ENCODE results near the gene SNX19.

SNX19 gene

DNA sequence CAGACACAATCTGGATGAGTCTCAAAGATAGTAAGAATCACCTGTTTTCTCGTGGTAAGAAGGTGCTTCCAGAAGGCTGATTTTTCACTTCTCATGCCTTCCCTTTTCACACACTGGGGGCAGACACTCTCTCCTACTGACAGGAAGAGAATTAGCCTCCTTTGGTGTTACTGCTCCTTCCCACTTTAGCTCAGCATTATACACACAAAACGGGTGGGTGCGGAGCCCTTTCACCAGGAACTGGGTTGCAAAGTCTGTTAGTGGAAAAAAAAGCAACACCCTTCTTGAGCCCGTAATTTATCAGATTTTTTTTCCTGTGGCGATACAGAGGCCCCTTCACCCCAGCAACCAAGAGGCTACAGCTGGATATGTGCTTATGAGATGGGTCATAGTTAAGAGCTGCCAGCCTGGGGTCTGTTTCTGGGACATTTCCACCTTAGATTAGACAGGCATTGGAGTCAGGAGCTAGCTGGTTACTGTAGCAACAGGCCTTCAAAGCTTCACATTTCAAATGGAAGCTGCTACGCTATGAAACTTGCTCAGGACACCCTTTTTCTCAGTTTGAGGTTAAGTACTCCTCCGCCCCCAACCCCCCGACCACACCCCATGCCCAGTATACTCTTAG lies 48.1 kb downstream of the SNX19 start:
- TF ChIP-seq, protein P1, sequence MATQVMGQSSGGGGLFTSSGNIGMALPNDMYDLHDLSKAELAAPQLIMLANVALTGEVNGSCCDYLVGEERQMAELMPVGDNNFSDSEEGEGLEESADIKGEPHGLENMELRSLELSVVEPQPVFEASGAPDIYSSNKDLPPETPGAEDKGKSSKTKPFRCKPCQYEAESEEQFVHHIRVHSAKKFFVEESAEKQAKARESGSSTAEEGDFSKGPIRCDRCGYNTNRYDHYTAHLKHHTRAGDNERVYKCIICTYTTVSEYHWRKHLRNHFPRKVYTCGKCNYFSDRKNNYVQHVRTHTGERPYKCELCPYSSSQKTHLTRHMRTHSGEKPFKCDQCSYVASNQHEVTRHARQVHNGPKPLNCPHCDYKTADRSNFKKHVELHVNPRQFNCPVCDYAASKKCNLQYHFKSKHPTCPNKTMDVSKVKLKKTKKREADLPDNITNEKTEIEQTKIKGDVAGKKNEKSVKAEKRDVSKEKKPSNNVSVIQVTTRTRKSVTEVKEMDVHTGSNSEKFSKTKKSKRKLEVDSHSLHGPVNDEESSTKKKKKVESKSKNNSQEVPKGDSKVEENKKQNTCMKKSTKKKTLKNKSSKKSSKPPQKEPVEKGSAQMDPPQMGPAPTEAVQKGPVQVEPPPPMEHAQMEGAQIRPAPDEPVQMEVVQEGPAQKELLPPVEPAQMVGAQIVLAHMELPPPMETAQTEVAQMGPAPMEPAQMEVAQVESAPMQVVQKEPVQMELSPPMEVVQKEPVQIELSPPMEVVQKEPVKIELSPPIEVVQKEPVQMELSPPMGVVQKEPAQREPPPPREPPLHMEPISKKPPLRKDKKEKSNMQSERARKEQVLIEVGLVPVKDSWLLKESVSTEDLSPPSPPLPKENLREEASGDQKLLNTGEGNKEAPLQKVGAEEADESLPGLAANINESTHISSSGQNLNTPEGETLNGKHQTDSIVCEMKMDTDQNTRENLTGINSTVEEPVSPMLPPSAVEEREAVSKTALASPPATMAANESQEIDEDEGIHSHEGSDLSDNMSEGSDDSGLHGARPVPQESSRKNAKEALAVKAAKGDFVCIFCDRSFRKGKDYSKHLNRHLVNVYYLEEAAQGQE (IDR thresholded peaks at IDR 0.05; ENCODE audit: insufficient read depth in 1 of 2, low read depth in 2 of 2, low read length in 2 of 2) = no peak
- TF ChIP-seq POLR2AphosphoS5 (IDR thresholded peaks at IDR 0.05; ENCODE audit: low read depth, low read length) (no peak), TAF1 (IDR thresholded peaks at IDR 0.05; ENCODE audit: borderline replicate concordance, insufficient read depth, low read length) (no peak), SIN3A (IDR thresholded peaks at IDR 0.05; ENCODE audit: borderline replicate concordance, insufficient read depth, low read length) (no peak), FOXP2 (optimal IDR thresholded peaks at IDR 0.05; ENCODE audit: borderline replicate concordance, extremely low read depth, extremely low read length, insufficient read depth) (no peak)

GRCh38 chr11:130866831-130867230 lies 49.4 kb downstream of the SNX19 start:
- TF ChIP-seq TAF1 (IDR thresholded peaks at IDR 0.05; ENCODE audit: borderline replicate concordance, insufficient read depth, low read length) = no peak
- no peak for TF ChIP-seq POLR2AphosphoS5 (IDR thresholded peaks at IDR 0.05; ENCODE audit: low read depth, low read length)
- TF ChIP-seq, protein P1 (IDR thresholded peaks at IDR 0.05; ENCODE audit: insufficient read depth in 1 of 2, low read depth in 2 of 2, low read length in 2 of 2) = no peak
- TF ChIP-seq SIN3A (IDR thresholded peaks at IDR 0.05; ENCODE audit: borderline replicate concordance, insufficient read depth, low read length) = no peak
- no peak for TF ChIP-seq FOXP2 (optimal IDR thresholded peaks at IDR 0.05; ENCODE audit: borderline replicate concordance, extremely low read depth, extremely low read length, insufficient read depth)

GRCh38 chr11:130865774-130866114 lies 50.5 kb downstream of the SNX19 start:
- no peak for TF ChIP-seq TAF1 (IDR thresholded peaks at IDR 0.05; ENCODE audit: borderline replicate concordance, insufficient read depth, low read length)
- no peak for TF ChIP-seq POLR2AphosphoS5 (IDR thresholded peaks at IDR 0.05; ENCODE audit: low read depth, low read length)
- no peak for TF ChIP-seq SIN3A (IDR thresholded peaks at IDR 0.05; ENCODE audit: borderline replicate concordance, insufficient read depth, low read length)
- no peak for TF ChIP-seq FOXP2 (optimal IDR thresholded peaks at IDR 0.05; ENCODE audit: borderline replicate concordance, extremely low read depth, extremely low read length, insufficient read depth)
- TF ChIP-seq, protein P1 (IDR thresholded peaks at IDR 0.05; ENCODE audit: insufficient read depth in 1 of 2, low read depth in 2 of 2, low read length in 2 of 2) = no peak

DNA sequence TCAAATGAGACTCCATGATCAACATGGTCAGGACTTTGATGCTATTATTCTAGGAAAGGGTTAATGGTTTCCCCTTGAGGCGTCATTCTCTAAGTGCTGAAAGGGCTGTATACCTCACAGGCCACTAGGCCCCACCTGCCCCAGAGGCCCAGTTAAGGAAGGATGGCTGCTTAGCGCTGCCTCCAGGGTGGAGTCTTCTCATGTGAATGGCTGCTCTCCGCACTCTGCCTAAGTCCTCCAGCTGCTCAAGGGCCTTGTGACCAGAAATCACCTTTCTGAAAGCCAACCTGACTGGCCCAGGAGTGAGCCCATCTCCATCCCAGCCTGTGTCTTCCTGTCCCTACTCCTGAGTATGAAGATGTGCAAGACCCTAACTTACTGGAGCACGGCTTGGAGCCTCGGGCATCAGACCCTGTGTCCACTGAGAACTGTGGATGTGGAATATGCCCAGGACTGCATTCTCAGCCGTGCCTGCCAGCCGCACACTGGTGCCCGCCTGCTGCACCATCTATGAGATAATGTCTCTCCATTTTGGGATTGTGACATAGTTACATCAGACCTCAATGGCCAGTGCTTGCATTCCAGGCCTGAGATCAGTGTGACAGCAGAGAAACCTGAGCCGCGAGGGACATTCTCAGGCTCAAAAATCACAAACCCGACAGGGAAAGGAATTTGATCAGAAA lies 51.0 kb downstream of the SNX19 start:
- TF ChIP-seq TAF1 (IDR thresholded peaks at IDR 0.05; ENCODE audit: borderline replicate concordance, insufficient read depth, low read length) (no peak), SIN3A (IDR thresholded peaks at IDR 0.05; ENCODE audit: borderline replicate concordance, insufficient read depth, low read length) (no peak), POLR2AphosphoS5 (IDR thresholded peaks at IDR 0.05; ENCODE audit: low read depth, low read length) (no peak), FOXP2 (optimal IDR thresholded peaks at IDR 0.05; ENCODE audit: borderline replicate concordance, extremely low read depth, extremely low read length, insufficient read depth) (no peak)
- TF ChIP-seq, protein P1 (IDR thresholded peaks at IDR 0.05; ENCODE audit: insufficient read depth in 1 of 2, low read depth in 2 of 2, low read length in 2 of 2) = no peak

Data from PFSK-1 (cell line).